ENCODE measurements around the gene CNIH3.

GRCh38 chr1:224670506-224670905, 54.4 kb downstream of the CNIH3 start:
- TF ChIP-seq CTCF (IDR thresholded peaks at IDR 0.05) (no peak), POLR2A (IDR thresholded peaks at IDR 0.05) (no peak)
